Measurements from ENCODE around the gene CHD9NB. TPM values are rescaled to one million over a fixed set of nuclear protein-coding genes. Genes with fewer than 3 reads are reported as not detected.
A peak's percentile ranks its signal among the peaks of the same experiment; 100 is the strongest.

The CHD9NB gene
- total RNA-seq, 1 experiment from 2014 or later, result 1.8 TPM

- no peak for DNase-seq (ENCODE audit: low read depth)
These were observed 21.3 kb downstream of the CHD9NB start for GRCh38 chr16:53031323-53031942.

GRCh38 chr16:53029971-53030370 lies 22.7 kb downstream of the CHD9NB start:
- no peak for DNase-seq (ENCODE audit: low read depth)

- DNase-seq (ENCODE audit: low read depth), result peak; percentile 32
These were observed 28.7 kb downstream of the CHD9NB start for GRCh38 chr16:53024045-53024444.

DNA sequence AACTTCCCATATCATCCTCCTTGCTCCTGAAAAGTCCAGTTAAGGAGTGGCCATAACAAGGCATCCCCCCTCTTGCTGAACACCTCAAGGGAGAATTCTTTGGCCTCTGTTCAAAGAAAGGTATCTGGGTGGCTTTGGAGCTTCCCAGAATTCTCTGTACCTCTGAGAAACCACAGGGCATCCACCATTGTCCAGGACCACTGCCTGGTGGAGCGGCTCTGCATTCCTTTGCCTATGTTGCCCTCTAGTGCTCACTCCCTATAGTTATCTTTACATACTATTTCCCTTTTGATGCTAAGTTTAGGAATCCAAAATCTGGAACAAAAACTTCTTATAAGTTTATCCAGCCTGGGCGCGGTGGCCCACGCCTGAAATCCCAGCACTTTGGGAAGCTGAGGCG lies 30.3 kb downstream of the CHD9NB start:
- peak; percentile 45 for DNase-seq (ENCODE audit: low read depth)

DNA sequence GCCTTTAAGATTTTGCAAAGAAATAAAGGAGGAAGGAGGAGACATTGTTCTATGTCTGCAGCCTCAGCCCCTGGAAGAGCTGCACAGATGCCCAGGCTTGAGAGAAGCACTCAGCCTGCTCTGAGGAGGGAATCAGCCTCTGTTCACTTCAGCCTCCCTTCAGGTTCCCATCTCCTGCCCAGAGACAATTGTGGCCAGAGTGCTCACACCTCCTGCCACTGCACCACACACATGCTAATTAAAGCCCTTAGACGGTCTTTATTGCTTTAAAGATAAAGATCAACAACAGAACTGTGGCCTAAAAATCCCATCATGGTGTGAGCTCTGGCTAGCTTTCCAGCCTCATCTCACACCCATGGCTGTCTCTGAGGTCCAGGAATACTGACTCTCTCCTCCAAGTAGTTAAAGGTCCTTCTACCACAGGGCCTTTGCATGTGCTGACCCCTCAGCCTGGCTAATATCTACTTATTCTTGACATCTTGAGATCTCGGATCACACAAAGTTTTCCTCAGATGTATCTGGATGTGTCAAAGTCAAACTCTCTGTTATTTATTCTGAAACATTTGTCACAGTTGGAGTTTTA lies 33.8 kb downstream of the CHD9NB start:
- no peak for DNase-seq (ENCODE audit: low read depth)

DNA sequence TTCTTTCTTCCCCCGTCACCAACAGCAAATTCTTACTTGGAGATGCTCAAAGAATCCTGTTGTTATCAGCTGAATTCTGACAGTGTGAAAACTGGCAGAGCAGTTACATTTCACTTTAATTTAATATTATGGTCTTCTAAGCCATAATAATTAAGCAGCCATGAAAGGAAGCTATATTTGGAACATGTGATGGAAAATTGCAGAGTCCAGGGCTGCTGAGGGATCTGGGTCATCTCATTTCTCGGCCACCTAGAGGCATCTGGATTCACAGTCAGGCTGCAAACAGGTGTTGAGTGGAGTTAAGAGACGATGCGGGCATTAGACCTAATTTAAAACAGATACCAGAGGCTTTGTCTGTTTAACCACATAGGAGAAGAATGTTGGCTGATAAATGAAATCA lies 38.4 kb downstream of the CHD9NB start:
- DNase-seq (ENCODE audit: low read depth), result no peak

DNA sequence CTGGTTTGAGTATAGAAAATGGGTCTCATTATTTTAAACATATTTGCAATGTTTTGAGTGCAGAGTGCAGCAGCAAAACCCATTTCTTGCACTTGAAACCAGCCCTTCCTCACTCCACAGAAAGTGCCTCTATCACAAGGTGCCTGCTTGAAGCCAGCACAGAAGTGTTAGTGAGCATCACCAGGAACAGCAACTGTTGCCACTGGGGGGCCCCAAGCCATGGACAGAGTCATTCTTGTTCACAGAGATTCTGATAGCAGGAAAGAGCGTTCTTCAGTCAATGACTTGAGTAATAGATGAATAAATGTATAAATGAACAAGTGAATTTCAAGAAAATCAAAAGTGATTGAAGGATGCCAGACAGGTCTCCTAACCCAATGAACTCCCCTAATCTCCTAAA lies 45.6 kb downstream of the CHD9NB start:
- DNase-seq (ENCODE audit: low read depth), result no peak

DNA sequence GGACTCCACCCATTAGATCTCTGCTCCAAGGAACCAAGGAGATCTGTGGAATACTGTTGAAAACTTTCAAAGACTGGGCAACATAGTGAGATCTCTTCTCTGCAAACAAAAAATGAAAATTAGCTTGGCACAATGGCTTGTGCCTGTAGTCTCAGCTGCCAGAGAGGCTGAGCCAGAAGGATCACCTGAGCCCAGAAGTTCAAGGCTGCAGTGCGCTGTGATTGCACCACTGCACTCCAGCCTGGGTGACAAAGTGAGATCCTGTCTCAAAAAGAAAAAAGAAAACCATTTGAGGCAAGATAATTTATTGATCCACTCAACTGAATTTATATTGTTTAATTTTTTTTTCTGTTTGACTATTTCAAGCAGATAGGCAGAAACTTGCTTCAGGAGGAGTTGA lies 54.8 kb downstream of the CHD9NB start:
- DNase-seq (ENCODE audit: low read depth), result no peak

DNA sequence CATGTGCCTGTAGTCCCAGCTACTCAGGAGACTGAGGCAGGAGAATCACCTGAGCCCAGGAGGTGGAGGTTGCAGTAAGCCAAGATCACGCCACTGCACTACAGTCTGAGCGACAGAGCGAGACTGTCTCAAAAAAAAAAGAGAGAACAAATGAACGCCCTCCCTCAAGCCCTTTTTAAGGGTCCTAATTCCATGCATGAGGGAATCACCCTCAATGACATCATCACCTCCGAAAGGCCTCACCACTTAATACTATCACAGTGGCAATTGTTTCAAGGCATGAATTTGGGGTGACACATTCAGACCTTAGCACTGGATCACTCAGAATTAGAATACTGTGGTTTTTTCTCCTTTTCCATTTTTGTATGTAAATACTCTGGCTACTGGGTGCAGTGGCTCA lies 57.8 kb downstream of the CHD9NB start:
- DNase-seq (ENCODE audit: low read depth), result no peak

DNA sequence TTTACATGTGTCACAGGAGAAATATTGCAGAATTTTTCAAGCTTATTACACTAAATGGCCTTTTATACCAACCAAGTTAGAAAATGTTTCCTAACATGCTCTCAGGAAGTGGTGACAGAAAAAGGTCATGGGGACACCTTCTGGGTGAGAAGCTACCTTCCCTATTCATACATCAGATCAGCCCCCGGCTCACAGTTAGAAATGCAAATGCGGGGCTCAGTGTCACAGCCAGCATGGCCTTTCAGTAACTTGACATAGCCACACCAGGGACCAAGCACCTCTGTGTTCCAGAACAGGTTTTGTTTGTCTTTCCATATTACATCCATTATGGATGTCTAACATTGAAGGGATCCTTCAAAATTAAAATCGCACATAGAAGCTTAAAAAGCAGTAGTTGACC lies 59.5 kb downstream of the CHD9NB start:
- DNase-seq (ENCODE audit: low read depth), result no peak

DNA sequence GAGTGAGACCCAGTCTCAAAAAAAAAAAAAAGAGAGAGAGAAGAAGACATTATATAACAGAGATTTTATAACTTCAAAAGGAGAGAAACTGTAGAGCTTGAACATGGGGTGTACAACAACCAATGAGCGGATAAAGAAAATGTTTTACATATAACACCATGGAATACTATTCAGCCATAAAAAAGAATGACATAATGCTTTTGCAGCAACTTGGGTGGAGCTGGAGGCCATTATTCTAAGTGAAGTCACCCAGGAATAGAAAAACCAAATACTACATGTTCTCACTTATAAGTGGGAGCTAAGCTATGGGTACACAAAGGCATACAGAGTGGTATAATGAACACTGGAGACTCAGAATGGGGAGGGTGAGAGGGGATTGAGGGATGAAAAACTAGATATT lies 61.1 kb downstream of the CHD9NB start:
- no peak for DNase-seq (ENCODE audit: low read depth)

Other genes with a start within 250 kb of the CHD9NB start
- gene CHD9, start 2.1 kb upstream of the CHD9NB start, total RNA-seq (2014; rRNA removed), result 39.8 and 41.4 TPM in 2 replicates